ENCODE results near the gene ADARB2.
"Not testable (repeated sequence)": the region's sequence is repeated elsewhere in the genome, so short reads cannot be mapped to it uniquely, and the experiment has no call there.

ADARB2 gene

DNA sequence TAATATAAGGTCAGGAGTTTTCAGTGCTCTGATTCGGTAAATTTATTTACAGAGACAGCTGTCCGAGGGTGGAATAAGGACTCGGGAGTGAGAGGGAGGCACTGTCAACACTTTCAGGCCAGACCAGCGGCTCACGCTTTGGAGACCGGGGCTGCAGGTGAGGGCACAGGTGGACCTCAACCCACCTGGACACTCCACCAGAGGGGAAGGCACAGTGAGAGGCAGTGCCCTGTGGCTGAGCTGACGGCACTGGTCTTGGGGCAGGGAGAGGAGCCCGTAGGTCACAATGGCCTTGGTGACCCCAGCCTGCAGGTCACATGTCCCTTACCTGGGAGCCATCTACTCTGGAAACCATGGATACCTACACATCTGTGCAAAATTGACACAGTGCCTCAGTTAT is 315.1 kb downstream of the ADARB2 start:
- no peak for DNase-seq
- intact Hi-C loops (cut with DNase I), result no loop called here

DNA sequence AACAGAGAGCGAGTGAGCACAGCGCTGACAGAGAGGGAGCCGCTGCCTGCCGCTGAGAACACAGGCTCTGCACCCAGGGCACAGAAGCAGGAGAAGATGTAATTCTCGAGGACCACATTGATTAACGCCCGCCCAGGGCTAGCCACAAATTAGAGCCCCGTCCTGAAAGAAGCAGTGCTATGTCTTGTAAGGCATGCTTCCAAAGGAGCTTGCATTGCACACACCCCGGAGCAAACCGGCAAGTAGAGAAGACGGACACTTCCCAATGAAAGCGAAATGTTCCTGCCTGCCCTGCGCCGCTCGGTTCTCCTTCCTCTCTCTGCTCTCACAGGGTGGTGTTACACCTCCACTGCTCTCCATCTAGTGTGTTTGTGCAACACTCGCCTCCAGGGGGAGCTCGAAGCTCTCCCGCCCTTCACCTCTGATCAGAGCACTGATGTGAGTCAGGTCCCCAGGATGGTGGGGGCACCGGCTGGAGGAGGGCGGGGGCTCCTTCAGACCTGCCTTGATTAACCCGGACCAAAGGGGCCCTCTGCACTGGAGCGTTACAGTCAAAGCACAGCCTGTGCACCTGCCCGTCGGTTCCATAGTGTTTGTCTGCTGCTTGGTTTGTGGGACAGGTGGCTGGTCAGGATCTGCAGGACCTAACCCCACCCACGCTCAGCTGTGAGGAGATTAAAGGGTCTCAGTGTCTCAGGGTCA is 316.5 kb downstream of the ADARB2 start:
- intact Hi-C loops (cut with DNase I), result no loop called here

DNA sequence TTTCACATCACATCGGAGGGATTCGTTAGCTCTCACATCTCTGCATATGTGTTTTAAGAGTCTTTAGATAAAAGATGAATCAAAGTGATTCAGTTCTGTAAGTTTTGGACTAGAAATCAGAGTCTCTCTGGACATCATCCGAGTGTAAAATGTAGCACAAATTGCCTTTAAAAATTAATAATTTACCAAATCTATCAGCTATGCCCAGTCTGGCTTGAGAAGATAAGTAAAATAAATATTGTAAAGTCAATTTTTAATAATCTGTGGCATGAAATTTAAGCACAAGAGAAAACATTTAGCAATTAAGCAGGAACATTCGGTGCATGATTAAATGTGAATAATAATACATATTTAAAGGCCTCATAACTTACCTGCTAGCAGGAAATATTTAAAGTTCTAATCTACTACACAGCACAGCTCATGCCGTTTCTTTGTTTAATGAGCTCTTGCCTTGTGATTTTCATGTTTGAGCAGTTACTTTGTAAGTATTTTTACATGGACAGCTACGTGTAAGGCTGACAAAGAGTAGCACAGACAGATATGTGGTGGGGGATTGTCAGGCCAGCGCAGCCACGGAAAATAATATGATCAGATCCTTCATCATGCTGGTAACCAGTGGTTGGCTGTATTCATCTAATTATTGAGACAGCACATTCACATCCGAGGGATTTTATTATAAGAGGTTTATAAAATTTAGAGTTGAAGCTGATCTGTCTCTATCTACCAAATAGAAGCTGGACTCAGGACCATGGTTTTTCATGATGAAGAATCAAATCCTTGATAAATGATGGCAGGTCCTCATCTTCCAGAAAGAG is 317.3 kb downstream of the ADARB2 start:
- DNase-seq, result no peak

More for the DNA sequence above, 316.5 kb downstream of the ADARB2 start:
- peak; percentile 66 to 91 (median 83) for DNase-seq

DNA sequence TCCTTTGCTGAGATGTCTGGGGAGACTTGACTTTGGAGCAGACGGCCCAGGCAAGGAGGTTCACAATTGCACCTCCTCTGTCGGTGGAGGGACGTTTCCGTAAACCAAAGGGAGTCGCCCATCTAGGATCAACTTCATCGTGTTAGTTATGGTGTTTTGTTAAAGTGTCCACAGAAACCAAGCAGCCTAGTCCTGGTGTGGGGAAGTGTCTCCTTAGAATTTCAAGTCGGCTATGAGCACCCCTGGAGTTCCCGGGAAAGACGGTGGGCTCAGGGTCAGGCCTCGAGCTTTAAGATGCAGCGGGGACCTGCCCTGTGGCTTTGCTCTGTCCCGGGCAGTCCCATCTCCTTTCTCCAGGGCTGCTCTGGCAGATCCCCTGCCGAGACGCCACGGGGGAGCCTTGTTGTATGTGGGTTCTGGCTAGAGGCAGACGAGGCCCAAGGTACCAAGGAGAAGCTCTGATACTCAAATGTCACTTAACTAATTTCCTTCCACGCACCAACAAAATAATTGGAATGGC is 319.2 kb downstream of the ADARB2 start:
- intact Hi-C loops (cut with DNase I), result no loop called here
- DNase-seq, result peak in 1 of 42 donors; percentile 27

More for the DNA sequence above, 317.3 kb downstream of the ADARB2 start:
- intact Hi-C loops (cut with DNase I), result no loop called here

DNA sequence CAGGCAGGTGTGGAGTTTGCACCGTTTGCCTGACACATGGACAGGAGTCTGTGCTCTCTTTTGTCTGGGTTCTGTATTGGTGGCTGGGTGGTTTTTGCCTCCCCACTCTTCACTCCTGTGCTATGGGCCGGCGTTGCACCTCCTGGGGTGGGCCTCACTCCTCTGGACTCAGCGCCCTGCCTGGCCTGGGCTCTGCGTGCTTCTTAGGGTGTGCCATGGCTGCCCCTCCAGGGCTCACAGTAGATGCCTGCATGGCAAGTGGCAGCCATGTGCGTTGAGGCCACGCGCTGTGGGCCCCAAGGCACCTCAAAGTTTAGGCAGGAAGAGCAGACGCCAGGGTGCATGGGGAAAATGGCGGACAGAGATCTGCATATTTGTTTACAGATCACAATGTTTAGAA is 319.8 kb downstream of the ADARB2 start:
- intact Hi-C loops (cut with DNase I), result no loop called here
- peak in 2 of 42 donors; percentile 14 to 17 for DNase-seq

DNA sequence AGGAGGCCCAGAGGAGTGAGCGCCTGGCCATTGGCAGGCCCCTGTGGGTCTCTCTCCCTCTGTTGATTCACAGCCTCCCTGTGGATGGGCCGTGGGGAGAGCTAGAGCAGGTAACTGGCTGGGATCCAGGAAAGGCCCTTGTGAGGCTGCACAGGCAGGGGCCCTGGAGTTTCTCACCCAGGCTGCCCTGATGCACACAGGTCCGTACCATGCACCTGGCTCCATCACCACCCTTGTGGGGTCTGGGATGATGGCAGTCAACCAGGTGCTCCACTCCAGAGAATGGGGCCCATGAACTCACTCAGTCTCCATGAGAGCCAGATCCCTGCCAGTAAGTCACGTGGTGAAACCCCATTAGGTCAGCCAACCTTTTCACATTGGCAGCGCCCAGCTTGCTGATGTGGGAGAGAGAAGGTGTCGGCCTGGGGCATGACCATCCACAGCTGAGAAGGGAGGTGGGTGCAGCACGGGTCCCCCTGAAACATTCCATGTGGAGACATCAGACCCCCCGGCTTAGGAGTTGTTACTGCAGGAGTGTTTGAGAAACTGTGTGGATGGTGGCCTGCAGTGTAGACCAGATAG is 320.8 kb downstream of the ADARB2 start:
- DNase-seq, result peak in 3 of 42 donors; percentile 25 to 33 (median 29)
- intact Hi-C loops (cut with DNase I), result no loop called here

DNA sequence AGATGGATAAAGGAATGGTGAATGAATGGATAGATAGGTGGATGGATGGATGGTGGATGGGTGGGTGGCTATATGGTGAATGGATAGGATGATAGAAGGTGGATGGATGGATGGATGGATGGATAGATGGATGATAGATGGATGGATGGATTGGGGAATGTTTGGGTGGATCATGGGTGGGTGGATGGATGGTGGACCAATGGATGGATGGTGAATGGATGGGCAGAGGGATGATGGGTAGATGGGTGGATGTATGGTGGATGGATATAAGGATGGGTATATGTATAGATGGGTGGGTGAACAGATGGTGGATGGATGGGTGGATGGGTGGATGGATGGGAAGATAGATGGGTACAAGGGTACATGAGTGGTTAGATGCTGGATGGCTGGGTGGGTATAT is 322.4 kb downstream of the ADARB2 start:
- DNase-seq, result peak in 1 of 42 donors; percentile 7
- intact Hi-C loops (cut with DNase I), result no loop called here

DNA sequence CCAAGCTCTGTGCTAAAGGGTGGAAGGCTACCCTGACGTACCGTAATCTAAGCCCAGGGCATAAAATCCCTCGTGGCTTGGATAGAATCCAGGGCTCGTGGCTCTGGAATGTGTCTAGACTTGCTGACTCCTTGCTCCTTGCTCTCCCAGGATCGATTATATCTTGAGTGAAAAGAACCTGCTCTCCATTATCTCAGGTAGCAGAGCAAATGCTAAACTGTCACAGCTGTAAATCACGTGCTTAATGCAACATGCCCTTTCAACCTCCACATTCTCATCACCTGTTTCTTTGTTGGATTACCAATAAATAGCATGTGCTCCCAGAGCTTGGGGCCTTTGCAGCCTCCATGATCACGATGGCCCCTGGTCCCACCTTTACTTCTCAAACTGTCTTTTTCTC is 323.0 kb downstream of the ADARB2 start:
- intact Hi-C loops (cut with DNase I); DNase-seq: not testable (repeated sequence)

DNA sequence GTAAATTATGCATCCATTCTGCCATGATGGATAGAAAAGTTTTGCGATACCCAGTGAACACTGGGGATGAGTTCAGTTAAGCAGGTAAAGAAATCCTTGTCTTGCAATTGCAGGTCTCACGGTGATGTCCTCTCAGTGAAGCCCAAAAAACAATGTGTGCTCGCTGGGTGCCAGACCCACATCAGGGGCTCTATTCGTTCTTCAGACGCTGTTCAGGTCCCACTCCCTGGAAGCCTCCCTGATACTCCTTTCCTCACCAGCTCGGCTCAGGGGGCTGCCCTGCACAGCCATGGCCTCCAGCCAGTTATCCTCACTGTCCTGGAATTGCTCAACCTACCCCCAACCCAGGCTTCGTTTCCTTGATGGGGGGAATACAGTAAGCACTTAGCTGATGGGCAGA is 323.5 kb downstream of the ADARB2 start:
- peak in 1 of 42 donors; percentile 16 for DNase-seq
- intact Hi-C loops (cut with DNase I), result no loop called here

DNA sequence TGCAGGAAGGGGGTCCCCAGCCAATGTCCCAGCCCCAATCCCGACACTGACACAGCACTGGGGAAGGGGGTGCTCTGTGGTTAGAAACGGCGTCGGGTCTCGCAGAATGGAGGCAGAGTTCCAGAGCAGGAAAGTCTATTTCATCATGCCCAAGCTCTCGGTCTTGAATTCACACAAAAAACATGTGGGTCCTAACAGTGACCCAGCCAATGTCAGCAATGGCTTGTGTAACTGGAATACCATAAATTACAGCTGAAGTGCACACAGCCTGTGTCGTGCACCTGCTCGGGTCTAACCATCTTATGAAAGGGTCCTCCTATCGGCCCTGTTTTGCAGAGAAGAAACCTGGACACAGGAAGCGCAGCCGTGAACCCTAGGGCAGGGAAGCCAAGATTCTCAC is 324.1 kb downstream of the ADARB2 start:
- intact Hi-C loops (cut with DNase I), result no loop called here
- peak in 2 of 42 donors; percentile 4 to 26 for DNase-seq

DNA sequence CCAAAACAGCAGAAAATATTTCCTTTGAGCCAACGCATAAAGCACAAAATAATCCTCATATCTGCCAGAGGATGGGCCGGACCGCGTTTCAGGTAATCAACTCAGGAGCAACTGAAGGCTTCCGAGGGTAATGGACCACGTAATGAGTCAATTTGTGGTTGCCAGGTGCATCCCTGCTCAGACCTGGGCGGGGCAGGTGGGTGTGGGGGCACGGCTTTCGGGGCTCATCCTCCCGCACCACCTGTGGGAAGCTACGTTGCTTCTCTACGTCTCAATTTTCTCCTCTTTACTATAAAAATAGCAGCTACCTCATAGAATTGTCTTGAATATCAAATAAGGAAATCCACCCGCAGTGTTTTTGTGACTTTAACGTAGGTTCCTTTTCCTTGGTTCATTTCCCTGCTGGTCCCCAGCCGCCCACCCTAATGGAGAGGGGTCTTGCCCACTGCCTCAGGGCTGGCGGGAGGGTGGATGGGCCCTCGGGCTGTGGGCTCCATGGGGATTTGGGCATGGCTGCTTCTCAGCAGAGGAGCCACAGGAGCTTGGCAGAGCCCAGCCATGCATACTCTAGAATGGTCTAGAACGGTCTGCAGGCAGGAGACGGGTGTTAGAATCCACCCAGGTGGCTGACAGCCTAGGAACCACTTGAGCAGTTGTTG is 324.7 kb downstream of the ADARB2 start:
- DNase-seq, result peak in 2 of 42 donors; percentile 32 to 34
- intact Hi-C loops (cut with DNase I), result no loop called here

DNA sequence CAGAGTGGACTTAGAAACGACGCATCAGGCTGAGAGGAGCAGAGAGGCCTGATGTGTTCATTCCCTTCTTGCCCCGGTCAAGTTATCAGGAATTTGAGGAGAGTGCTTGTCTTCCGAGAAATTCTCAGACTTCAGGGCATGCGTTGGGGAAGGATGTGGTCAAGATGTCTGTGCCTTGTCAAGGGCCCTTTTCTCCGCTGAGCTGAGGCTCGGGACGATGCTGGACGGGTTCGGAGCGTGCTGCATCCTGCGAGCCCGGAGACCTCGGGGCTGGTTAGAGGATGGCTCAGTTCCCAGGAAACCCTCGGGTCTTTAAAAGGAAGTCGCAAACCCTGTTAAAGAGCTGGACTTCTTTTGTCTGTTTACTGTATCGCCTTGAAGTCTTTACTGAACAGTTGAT is 325.4 kb downstream of the ADARB2 start:
- intact Hi-C loops (cut with DNase I), result no loop called here
- peak in 1 of 42 donors; percentile 35 for DNase-seq

DNA sequence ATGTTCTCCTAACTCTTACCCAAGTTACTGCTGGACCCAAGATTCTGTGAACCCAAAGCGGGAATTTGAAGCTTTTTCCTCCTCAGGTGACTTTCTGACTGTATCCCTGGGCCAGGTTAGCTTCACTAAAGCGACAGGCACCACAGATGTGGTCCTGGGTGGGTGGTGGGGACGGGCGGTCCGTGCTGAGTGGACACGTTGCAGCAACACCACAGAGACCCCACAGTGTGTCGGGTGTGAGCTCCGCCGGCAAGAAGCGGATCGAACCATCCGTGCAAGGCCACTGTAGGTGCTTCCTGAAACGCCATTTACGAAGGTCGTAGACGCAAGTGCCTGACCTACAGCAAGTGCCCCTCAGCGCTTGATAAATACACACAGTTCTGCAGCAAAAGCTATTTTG is 325.9 kb downstream of the ADARB2 start:
- intact Hi-C loops (cut with DNase I), result no loop called here
- peak in 1 of 42 donors; percentile 34 for DNase-seq

DNA sequence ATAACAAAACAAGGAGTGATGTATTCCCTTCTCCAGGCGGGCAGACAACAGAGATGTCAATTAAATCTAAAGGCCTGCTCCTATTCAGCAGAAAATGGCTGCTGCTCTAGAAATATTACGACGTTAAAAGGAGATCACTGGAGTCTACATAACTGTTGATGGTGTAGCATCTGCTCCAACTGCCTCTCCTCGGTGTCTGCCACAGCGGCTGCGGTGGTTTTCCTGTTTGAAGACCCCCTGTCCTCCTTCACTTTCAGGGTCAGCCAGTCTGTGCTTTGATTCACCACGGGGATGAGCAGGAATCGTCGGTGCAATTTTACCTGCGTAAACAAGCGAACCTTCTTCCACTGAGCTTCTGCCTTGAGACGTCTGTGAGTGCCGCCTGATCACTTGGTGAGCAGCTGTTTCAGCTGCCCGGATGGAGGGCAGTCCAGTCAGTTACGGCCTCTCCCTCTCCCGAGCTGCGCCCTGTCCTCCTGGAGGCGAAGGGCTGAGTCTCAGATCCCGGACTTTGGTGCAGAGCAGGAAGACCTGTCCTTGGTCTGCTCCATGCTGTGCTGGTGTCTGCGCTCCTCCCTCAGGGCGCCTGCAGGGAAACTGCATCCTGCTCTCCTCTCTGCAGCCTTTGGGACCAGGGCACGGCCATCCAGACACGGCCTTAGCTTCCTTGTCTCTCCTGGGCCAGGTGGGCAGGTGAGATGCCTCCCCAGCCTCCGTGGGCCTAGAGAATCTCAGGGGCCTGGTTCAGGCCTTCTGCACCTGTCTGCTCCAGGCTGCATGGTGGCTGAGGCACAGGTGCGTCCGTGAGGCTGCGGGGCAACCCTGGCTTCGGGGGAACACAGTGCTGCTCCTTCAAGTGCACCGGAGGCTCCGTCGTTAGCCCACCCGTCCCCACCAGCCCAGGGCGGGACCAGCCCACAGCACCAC is 326.6 kb downstream of the ADARB2 start:
- DNase-seq, result peak in 2 of 42 donors; percentile 30 to 34

DNA sequence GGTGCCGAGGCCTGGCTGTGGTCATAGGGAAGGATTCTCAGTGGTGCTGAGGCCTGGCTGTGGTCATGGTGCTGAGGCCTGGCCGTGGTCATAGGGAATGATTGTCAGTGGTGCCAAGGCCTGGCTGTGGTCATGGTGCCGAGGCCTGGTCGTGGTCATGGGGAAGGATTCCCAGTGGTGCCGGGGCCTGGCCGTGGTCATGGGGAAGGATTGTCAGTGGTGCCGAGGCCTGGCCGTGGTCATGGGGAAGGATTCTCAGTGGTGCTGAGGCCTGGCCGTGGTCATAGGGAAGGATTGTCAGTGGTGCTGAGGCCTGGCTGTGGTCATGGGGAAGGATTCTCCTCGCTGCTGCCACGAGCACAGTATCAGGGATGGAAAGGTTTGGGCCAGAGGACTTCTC is 327.3 kb downstream of the ADARB2 start:
- no peak for DNase-seq
- intact Hi-C loops (cut with DNase I), result no loop called here

More for the DNA sequence above, 326.6 kb downstream of the ADARB2 start:
- intact Hi-C loops (cut with DNase I), result no loop called here

DNA sequence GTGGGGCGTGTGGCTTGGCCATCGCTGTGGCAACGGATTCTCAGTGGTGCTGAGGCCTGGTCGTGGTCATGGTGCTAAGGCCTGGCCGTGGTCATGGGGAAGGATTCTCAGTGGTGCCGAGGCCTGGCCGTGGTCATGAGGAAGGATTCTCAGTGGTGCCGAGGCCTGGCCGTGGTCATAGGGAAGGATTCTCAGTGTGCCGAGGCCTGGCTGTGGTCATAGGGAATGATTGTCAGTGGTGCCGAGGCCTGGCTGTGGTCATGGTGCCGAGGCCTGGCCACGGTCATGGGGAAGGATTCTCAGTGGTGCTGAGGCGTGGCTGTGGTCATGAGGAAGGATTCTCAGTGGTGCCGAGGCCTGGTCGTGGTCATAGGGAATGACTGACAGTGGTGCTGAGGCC is 327.9 kb downstream of the ADARB2 start:
- peak in 2 of 42 donors; percentile 14 to 21 for DNase-seq
- intact Hi-C loops (cut with DNase I), result loop anchor here (5.0 kb wide), 1 partner anchor 72 kb away; no protein-coding TSS in a partner anchor

DNA sequence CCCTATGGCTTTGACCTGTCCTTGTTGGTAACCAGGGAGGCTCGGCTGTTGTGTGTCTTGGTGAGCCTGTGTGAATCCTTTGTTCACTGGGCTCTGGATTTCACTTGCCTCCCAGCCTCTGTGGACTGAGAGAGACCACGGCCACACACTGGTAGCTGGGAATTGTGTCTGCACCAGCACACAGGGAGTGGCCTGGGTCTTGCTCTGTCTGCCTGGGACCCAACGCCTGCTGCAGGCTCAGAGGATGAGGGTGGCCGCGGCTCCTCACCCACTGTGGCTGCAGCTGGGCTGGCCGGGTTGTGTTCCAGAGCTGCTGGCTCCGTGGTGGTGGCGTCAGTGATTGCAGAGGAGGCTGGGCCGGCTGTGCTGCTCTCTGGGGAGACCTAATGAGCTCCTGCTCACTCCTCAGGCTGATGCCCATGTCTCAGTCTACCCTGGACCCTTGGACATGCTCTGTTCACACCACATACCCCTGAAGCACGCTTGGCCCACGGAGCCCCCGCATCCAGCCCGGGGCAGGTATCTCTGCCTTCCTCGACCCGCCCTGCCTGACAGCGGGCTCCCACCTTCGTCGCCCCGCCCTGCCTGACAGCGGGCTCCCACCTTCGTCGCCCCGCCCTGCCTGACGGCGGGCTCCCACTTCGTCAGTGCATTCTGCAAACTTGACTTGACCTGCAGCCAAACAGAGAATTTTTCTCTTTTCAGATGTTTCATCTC is 328.5 kb downstream of the ADARB2 start:
- DNase-seq, result peak in 5 of 42 donors; percentile 17 to 55 (median 36)
- intact Hi-C loops (cut with DNase I), result loop anchor here (5.0 kb wide), 1 partner anchor 72 kb away; no protein-coding TSS in a partner anchor
